Mucosa of rectum (tissue), 2 donors: ENCODE measurements around the gene FADS2.

ENCODE experiments used
- H3K27ac ChIP-seq, 2 donors: one replicate each; pipeline ENCODE4 v1.7.0; 2013; ENCODE audit warnings: inconsistent platforms in 2 of 2, low read depth in 2 of 2, low read length in 2 of 2
- H3K27me3 ChIP-seq, 2 donors: one replicate each; pipeline ENCODE4 v1.7.0; 2013; ENCODE audit warnings: low read length in 2 of 2; ENCODE audit not compliant: control insufficient read depth in 2 of 2, insufficient read depth in 2 of 2
- H3K36me3 ChIP-seq, 2 donors: one replicate each; pipeline ENCODE4 v1.7.0; 2013; ENCODE audit warnings: low read length in 2 of 2; ENCODE audit not compliant: control insufficient read depth in 2 of 2, insufficient read depth in 2 of 2
- H3K4me1 ChIP-seq, 2 donors: one replicate each; pipeline ENCODE4 v1.7.0; 2013; ENCODE audit warnings: low read length in 2 of 2, mild to moderate bottlenecking in 1 of 2; ENCODE audit not compliant: control insufficient read depth in 2 of 2, insufficient read depth in 2 of 2
- H3K4me3 ChIP-seq, 2 donors: one replicate each; pipeline ENCODE4 v1.7.0; 2013; ENCODE audit warnings: low read length in 2 of 2
- H3K9ac ChIP-seq, 2 donors: one replicate each; pipeline ENCODE4 v1.7.0; 2013; ENCODE audit warnings: low read length in 2 of 2, low read depth in 1 of 2, mild to moderate bottlenecking in 1 of 2
- H3K9me3 ChIP-seq, 2 donors: one replicate each; pipeline ENCODE4 v1.7.0; 2013; ENCODE audit warnings: low read length in 2 of 2; ENCODE audit not compliant: control insufficient read depth in 2 of 2
- donor health status: healthy.
- donor health status: Normal muscosa, but diverticular disease.

FADS2 gene

GRCh38 chr11:61834278-61835048, 6.4 kb downstream of the FADS2 start:
- Histone ChIP-seq H3K27me3 (peaks cover 0 to 10% of the 10 kb centered on the region in 2 donors), H3K9me3 (no peaks in the 10 kb centered on the region), H3K36me3 (peaks cover 0 to 2% of the 10 kb centered on the region in 2 donors), H3K4me3 (no peak overlapping the region), H3K27ac (peak overlapping the region; percentile 23 to 37), H3K9ac (no peak overlapping the region), H3K4me1 (peaks cover 0 to 9% of the 10 kb centered on the region in 2 donors)

DNA sequence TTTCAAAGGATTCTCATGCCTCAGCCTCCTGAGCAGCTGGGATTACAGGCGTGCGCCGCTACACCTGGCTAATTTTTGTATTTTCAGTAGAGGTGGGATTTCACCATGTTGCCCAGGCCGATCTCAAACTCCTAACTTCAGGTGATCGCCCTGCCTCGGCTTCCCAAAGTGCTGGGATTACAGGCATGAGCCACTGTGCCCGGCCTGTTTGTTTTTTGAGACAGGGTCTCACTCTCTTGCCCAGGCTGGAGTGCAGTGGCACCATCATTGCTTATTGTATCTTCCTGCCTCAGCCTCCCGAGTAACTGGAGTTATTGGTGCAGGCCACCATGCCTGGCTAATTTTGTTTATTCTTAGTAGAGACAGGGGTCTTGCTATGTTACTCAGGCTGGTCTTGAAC, 8.1 kb downstream of the FADS2 start:
- H3K9me3 ChIP-seq, result no peaks in the 10 kb centered on the region
- H3K4me3 ChIP-seq, result no peak overlapping the region
- no peak overlapping the region for H3K9ac ChIP-seq
- H3K27ac ChIP-seq, result no peak overlapping the region
- peaks cover 0 to 5% of the 10 kb centered on the region in 2 donors for H3K27me3 ChIP-seq
- H3K4me1 ChIP-seq, result peaks cover 0 to 8% of the 10 kb centered on the region in 2 donors
- peaks cover 0 to 2% of the 10 kb centered on the region in 2 donors for H3K36me3 ChIP-seq

GRCh38 chr11:61837411-61838005, 9.4 kb downstream of the FADS2 start:
- Histone ChIP-seq H3K27ac (no peak overlapping the region), H3K9ac (no peak overlapping the region), H3K27me3 (no peaks in the 10 kb centered on the region), H3K36me3 (peaks cover 0 to 2% of the 10 kb centered on the region in 2 donors), H3K4me3 (no peak overlapping the region), H3K9me3 (no peaks in the 10 kb centered on the region), H3K4me1 (peaks cover 0 to 8% of the 10 kb centered on the region in 2 donors)

GRCh38 chr11:61838501-61838900, 10.4 kb downstream of the FADS2 start:
- H3K27me3 ChIP-seq, result no peaks in the 10 kb centered on the region
- H3K36me3 ChIP-seq, result peaks cover 0 to 2% of the 10 kb centered on the region in 2 donors
- H3K4me3 ChIP-seq, result no peak overlapping the region
- H3K9ac ChIP-seq, result no peak overlapping the region
- H3K9me3 ChIP-seq, result no peaks in the 10 kb centered on the region
- no peak overlapping the region for H3K27ac ChIP-seq
- H3K4me1 ChIP-seq, result peaks cover 0 to 8% of the 10 kb centered on the region in 2 donors

DNA sequence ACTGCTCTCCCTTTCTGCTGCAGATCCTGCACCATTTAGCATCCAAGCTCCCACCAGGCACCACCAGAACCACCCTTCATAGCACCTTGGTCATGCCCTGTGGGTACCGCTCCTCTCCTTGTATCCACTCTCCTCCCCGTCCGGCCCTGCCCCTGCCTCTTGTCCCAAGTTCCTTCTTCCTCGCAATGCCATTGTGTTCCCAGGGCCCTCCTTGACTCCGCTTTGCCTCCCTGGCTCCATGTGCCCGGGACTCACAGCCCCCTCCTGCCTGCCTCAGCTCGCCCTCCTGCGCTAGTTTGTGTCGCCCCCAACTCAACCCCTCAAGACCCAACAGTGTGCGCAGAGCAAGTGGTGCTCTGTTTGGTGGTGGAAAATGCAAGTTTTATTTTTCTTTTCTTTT, 10.8 kb downstream of the FADS2 start:
- Histone ChIP-seq H3K9ac (no peak overlapping the region), H3K4me1 (peaks cover 0 to 8% of the 10 kb centered on the region in 2 donors), H3K27me3 (no peaks in the 10 kb centered on the region), H3K36me3 (peaks cover 0 to 2% of the 10 kb centered on the region in 2 donors), H3K27ac (no peak overlapping the region), H3K9me3 (no peaks in the 10 kb centered on the region), H3K4me3 (no peak overlapping the region)

DNA sequence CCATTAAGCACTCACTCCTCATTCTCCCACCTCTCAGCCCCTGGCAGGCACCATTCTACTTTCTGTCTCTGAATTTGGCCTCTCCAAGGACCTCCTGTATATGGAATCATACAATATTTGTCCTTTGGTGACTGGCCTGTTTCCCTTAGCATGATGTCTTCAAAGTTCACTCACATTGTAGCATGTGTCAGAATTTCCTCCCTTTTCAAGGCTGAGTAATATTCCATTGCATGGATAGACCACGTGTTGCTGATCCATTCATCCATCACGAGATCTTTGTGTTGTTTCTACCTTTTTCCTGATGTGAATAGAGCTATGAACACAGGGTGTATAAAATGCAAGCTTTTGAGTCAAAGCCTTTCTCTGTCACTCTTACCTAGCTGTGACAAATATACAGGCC, 11.6 kb downstream of the FADS2 start:
- no peak overlapping the region for H3K4me3 ChIP-seq
- peaks cover 0 to 2% of the 10 kb centered on the region in 2 donors for H3K36me3 ChIP-seq
- H3K27ac ChIP-seq, result no peak overlapping the region
- peaks cover 0 to 4% of the 10 kb centered on the region in 2 donors for H3K4me1 ChIP-seq
- H3K9me3 ChIP-seq, result no peaks in the 10 kb centered on the region
- no peak overlapping the region for H3K9ac ChIP-seq
- no peaks in the 10 kb centered on the region for H3K27me3 ChIP-seq

DNA sequence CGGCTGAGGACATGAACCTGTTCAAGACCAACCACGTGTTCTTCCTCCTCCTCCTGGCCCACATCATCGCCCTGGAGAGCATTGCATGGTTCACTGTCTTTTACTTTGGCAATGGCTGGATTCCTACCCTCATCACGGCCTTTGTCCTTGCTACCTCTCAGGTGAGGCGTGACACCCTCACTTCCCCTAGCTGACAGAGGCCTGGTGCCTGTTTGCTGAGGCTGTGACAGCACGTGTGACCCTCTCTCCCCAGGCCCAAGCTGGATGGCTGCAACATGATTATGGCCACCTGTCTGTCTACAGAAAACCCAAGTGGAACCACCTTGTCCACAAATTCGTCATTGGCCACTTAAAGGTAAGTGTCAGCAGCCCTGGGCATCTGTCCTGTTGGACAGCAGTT, 12.3 kb downstream of the FADS2 start:
- Histone ChIP-seq H3K36me3 (peaks cover 0 to 2% of the 10 kb centered on the region in 2 donors), H3K27ac (no peak overlapping the region), H3K9ac (no peak overlapping the region), H3K4me1 (no peaks in the 10 kb centered on the region), H3K9me3 (no peaks in the 10 kb centered on the region), H3K27me3 (no peaks in the 10 kb centered on the region), H3K4me3 (no peak overlapping the region)

DNA sequence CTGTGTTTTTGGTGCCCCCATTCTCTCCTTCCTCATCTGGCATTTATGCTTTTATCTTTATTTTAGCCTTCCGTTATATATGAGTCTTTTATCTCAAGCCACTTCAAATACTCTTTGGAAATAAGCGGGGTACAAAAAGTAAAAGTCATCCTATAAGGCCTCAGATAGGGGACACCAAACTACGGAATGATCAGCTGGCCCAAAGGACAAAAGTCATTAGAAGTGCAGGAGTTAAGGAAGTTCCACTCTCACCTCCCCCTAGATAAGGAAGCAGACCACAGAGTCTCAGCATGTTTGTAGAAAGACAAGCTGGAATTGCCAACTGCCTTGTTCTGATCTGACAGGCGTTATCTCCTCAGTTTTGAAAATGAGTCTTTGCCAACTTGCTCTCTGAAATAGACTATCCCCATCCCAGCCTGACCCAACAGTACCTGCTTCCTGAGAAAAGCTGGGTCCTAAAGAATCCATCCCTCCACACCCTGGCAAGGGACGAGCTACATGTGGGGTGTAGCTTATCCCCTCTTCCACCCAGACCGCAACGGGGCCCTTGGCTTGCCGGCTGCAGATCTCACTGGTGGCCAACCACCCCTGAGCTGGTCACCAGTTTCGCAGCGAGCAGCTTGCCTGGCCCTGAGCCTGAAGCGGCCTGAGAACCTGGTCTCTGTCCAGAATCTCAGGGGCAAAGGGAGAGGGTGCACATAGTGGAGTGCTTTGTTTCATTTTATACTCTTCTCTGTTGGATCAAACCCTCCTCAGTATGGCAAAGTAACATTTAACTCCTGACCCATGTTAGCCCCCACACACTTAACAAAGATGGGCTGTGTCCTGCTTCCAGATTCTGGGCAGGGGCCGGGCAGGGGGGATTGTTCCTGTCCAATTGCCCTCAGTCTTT, 13.8 kb downstream of the FADS2 start:
- no peaks in the 10 kb centered on the region for H3K27me3 ChIP-seq
- H3K27ac ChIP-seq, result no peak overlapping the region
- no peak overlapping the region for H3K9ac ChIP-seq
- H3K9me3 ChIP-seq, result no peaks in the 10 kb centered on the region
- peaks cover 0 to 2% of the 10 kb centered on the region in 2 donors for H3K36me3 ChIP-seq
- H3K4me3 ChIP-seq, result no peak overlapping the region
- no peaks in the 10 kb centered on the region for H3K4me1 ChIP-seq

DNA sequence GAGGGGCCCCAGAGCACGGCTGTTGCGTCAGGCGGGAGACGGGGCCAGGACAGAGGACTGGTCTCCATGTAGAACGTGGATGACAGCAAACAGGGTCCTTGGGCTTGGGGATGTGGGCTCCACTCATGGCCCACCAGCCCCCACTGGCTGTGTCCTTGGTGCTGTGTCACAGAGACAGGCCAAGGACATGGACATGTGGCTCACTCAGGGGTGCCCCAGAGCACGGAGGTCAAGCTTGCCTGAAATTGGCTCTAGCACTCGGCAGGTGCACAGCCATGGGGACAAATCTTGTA, 14.4 kb downstream of the FADS2 start:
- H3K27ac ChIP-seq, result no peak overlapping the region
- no peaks in the 10 kb centered on the region for H3K27me3 ChIP-seq
- H3K4me1 ChIP-seq, result no peaks in the 10 kb centered on the region
- no peaks in the 10 kb centered on the region for H3K9me3 ChIP-seq
- no peak overlapping the region for H3K4me3 ChIP-seq
- peaks cover 0 to 2% of the 10 kb centered on the region in 2 donors for H3K36me3 ChIP-seq
- no peak overlapping the region for H3K9ac ChIP-seq
